HG03060 (cell line): Measurements from ENCODE around the gene MEAF6.
"Not testable (repeated sequence)": the region's sequence is repeated elsewhere in the genome, so short reads cannot be mapped to it uniquely, and the experiment has no call there.

ENCODE experiments used
- ATAC-seq: cut with Tn5 transposase; IDR thresholded peaks from one replicate; pipeline ENCODE4 v1.9.1; 2021; ENCODE audit warnings: low read depth, moderate number of reproducible peaks; ENCODE audit not compliant: unreplicated experiment

The MEAF6 gene

GRCh38 chr1:37532418-37533156, 18.0 kb upstream of the MEAF6 start:
- not testable (repeated sequence) for ATAC-seq

GRCh38 chr1:37529888-37530287, 15.3 kb upstream of the MEAF6 start:
- ATAC-seq, result not testable (repeated sequence)

- no peak for ATAC-seq
Measured at GRCh38 chr1:37519613-37520012, 5.0 kb upstream of the MEAF6 start.

GRCh38 chr1:37518929-37519328, 4.4 kb upstream of the MEAF6 start:
- ATAC-seq, result not testable (repeated sequence)

GRCh38 chr1:37518241-37518640, 3.7 kb upstream of the MEAF6 start:
- ATAC-seq, result not testable (repeated sequence)

GRCh38 chr1:37517569-37517968, 3.0 kb upstream of the MEAF6 start:
- ATAC-seq, result no peak

- no peak for ATAC-seq
Measured at GRCh38 chr1:37515185-37516034, 844 bp upstream of the MEAF6 start.

GRCh38 chr1:37513795-37514349, 694 bp downstream of the MEAF6 start:
- ATAC-seq, result no peak

GRCh38 chr1:37509181-37509580, 5.4 kb downstream of the MEAF6 start:
- ATAC-seq, result no peak

- ATAC-seq, result no peak
Measured at GRCh38 chr1:37506740-37507139, 7.8 kb downstream of the MEAF6 start.

GRCh38 chr1:37502791-37503190, 11.8 kb downstream of the MEAF6 start:
- not testable (repeated sequence) for ATAC-seq

- no peak for ATAC-seq
Measured at GRCh38 chr1:37502104-37502503, 12.5 kb downstream of the MEAF6 start.

GRCh38 chr1:37501661-37502060, 12.9 kb downstream of the MEAF6 start:
- ATAC-seq, result no peak

GRCh38 chr1:37498872-37499617, 15.5 kb downstream of the MEAF6 start:
- ATAC-seq, result no peak

- no peak for ATAC-seq
Measured at GRCh38 chr1:37497832-37498231, 16.7 kb downstream of the MEAF6 start.

- ATAC-seq, result no peak
Measured at GRCh38 chr1:37495875-37496274, 18.7 kb downstream of the MEAF6 start.

GRCh38 chr1:37493336-37494098, 21.0 kb downstream of the MEAF6 start:
- no peak for ATAC-seq

- no peak for ATAC-seq
Measured at GRCh38 chr1:37487619-37487984, 27.0 kb downstream of the MEAF6 start.

GRCh38 chr1:37486680-37487618, 27.6 kb downstream of the MEAF6 start:
- ATAC-seq, result no peak
